ENCODE results near the gene TMUB1. TPM values are rescaled to one million over a fixed set of nuclear protein-coding genes. Genes with fewer than 3 reads are reported as not detected.

TMUB1 gene
- total and polyA plus RNA-seq, 11 donors = 21.8 to 82.6 (median 37.9) TPM

DNA sequence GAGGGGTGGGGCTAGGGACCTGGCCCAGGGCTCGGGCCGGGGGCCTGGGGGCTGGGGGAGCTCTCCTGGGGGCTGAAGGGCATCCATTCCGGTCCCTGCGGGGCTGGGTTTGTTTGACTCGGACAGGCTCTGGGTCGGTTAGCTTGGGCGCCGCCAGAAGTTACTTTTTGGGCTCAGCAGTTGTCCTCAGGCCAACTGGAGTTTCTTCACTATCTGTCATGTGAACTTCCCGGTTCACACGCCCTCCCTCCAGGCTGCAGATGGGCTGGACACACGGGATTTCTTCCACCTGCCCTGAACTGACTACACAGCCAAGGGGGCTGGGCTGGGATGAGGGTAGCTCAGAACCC, 20.1 kb downstream of the TMUB1 start:
- DNase-seq (no peak), ATAC-seq (no peak)
- H3K36me3 ChIP-seq = peaks cover 0 to 48% (median 44%) of the 10 kb centered on the region in 9 donors
- peak overlapping the region in 9 of 12 donors; percentile 46 to 99 (median 70) for H3K27ac ChIP-seq
- no peaks in the 10 kb centered on the region for H3K9me3 ChIP-seq
- intact Hi-C loops (cut with DNase I) = loop anchor here in 2 of 10 donors (1.0 to 10.0 kb wide), 2 partner anchors 16 to 52 kb away; no protein-coding TSS in a partner anchor
- WGBS, 4 donors = 28 to 54% (median 45%) methylated on average over 5 to 11 of the region's 11 CpGs
- no peak for TF ChIP-seq POLR2A (IDR thresholded peaks at IDR 0.05)
- TF ChIP-seq, protein P1, sequence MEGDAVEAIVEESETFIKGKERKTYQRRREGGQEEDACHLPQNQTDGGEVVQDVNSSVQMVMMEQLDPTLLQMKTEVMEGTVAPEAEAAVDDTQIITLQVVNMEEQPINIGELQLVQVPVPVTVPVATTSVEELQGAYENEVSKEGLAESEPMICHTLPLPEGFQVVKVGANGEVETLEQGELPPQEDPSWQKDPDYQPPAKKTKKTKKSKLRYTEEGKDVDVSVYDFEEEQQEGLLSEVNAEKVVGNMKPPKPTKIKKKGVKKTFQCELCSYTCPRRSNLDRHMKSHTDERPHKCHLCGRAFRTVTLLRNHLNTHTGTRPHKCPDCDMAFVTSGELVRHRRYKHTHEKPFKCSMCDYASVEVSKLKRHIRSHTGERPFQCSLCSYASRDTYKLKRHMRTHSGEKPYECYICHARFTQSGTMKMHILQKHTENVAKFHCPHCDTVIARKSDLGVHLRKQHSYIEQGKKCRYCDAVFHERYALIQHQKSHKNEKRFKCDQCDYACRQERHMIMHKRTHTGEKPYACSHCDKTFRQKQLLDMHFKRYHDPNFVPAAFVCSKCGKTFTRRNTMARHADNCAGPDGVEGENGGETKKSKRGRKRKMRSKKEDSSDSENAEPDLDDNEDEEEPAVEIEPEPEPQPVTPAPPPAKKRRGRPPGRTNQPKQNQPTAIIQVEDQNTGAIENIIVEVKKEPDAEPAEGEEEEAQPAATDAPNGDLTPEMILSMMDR (IDR thresholded peaks at IDR 0.05) = no peak
- no peaks in the 10 kb centered on the region for H3K27me3 ChIP-seq
- peaks cover 9 to 46% (median 39%) of the 10 kb centered on the region in 12 donors for H3K4me1 ChIP-seq
- H3K4me3 ChIP-seq = peak overlapping the region in 6 of 12 donors; percentile 23 to 30 (median 26)

DNA sequence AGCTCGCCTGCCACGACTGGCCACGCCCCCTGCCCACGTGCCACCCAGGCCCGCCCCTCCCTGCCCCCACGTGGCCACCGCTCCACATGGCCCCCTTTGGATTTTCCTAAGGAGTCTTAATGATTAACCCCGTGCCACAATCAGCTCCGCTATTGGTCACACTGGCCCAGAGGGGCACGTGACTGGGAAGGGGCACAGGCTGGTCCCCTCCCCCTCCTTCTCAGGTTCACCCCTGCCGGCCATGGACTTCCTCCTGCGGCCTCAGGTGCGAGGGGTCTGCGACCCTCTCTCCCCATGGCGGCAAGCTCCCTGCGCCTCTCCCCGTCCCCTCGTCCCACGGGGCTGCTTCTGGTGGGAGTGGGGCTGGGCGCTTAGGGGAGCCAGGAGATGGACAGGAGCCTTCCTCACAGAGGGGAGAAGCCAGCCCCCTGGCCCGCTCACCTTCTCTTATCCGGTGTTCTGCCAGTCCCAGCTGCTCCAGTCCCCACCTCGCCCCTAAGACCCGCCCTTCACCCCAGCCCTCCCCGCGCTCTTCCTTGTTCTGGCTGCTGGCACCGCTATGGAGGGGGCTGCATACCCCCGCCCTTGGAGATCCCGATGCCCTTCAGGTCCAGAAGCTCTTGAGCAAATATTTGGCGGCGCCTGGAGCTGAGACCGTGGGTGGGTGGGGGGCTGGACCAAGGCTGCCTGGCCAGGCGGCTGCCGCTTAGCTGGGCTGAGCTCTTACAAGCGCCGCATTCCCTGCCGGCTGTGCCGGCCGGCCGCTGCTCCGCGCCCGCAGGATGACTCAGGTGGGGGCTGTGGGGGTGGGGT, 20.7 kb downstream of the TMUB1 start:
- WGBS, 4 donors = 48 to 57% (median 55%) methylated on average over 27 to 43 of the region's 43 CpGs
- Histone ChIP-seq H3K9me3 (no peaks in the 10 kb centered on the region), H3K27ac (peak overlapping the region in 10 of 12 donors; percentile 23 to 99 (median 69)), H3K4me3 (peak overlapping the region in 8 of 12 donors; percentile 12 to 30 (median 24)), H3K27me3 (no peaks in the 10 kb centered on the region), H3K36me3 (peaks cover 0 to 42% (median 38%) of the 10 kb centered on the region in 9 donors), H3K4me1 (peaks cover 9 to 47% (median 40%) of the 10 kb centered on the region in 12 donors)
- intact Hi-C loops (cut with DNase I) = loop anchor here in 2 of 10 donors (1.0 to 10.0 kb wide), 2 partner anchors 17 to 52 kb away; no protein-coding TSS in a partner anchor
- peak in 2 of 4 donors; percentile 5 to 28 for ATAC-seq
- peak in 1 of 5 donors; percentile 69 for DNase-seq
- TF ChIP-seq, protein P1 (IDR thresholded peaks at IDR 0.05) = no peak
- no peak for TF ChIP-seq POLR2A (IDR thresholded peaks at IDR 0.05)

DNA sequence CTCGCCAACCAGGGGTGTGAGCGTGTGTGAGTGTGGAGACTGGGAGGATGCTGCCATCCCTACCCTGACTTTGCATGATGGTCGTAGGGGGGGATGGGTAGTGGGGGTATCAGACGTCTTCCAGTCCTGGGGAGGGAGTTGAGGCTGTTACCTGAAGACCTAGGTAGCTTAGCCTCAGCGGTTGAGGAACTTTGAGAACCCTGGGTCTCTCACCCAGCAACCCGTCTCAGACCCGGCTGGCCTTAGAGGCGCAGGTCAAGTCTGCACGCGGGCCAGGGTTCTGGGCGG, 21.2 kb downstream of the TMUB1 start:
- no peak for TF ChIP-seq POLR2A (IDR thresholded peaks at IDR 0.05)
- TF ChIP-seq, protein P1 (IDR thresholded peaks at IDR 0.05) = no peak
- intact Hi-C loops (cut with DNase I) = loop anchor here in 1 of 10 donors (10.0 kb wide), 1 partner anchor 53 kb away; no protein-coding TSS in a partner anchor
- peak overlapping the region in 8 of 12 donors; percentile 46 to 99 (median 70) for H3K27ac ChIP-seq
- DNase-seq (no peak), ATAC-seq (no peak)
- no peaks in the 10 kb centered on the region for H3K9me3 ChIP-seq
- no peaks in the 10 kb centered on the region for H3K27me3 ChIP-seq
- WGBS, 4 donors = 70 to 87% (median 75%) methylated on average over 11 of the region's 11 CpGs
- H3K36me3 ChIP-seq = peaks cover 0 to 37% (median 33%) of the 10 kb centered on the region in 9 donors
- peaks cover 9 to 50% (median 44%) of the 10 kb centered on the region in 12 donors for H3K4me1 ChIP-seq
- peak overlapping the region in 1 of 12 donors; percentile 30 for H3K4me3 ChIP-seq

All from heart left ventricle (tissue), 16 donors.